ENCODE measurements around the gene HAPSTR1.

DNA sequence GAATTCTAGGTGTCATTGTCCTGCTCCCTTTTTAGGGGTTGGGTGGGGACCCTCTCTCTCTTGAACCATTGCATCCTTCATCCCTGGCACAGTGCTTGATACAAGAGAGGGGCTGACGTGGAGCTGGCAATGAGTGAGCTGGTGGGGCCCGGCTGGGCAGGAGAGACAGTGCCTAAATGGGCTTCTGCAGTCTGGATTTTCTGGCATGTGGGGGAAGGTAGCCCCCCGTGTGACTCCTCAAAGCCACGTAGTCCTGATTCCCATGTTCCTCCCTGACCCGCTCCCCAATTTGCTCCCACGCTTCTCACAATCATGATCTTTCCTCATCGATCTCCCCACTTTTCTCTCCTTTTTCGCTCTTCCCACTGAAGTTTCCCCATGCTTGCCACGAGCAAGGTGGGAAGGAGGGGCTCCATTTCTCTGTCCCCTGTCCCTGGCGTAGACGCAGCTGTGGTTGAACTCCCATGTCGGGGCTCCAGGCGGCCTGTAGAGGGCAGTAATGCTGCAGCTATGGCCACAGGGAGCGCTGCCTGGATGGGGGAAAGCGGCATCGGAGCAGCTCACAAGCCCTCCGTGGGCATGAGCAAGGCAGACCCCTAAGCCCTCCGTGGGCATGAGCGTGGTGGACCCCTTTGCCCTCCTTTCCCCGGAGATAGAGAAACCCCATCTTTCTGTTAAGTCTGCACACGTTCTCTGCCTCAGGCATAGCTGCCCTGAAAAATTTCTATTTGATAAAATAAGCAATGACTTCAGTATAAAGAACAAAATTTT, 47.5 kb downstream of the HAPSTR1 start:
- no peak for TF ChIP-seq EZH2 (IDR thresholded peaks at IDR 0.05; ENCODE audit: borderline replicate concordance, low read depth, low read length, severe bottlenecking)
- TF ChIP-seq, protein P1, sequence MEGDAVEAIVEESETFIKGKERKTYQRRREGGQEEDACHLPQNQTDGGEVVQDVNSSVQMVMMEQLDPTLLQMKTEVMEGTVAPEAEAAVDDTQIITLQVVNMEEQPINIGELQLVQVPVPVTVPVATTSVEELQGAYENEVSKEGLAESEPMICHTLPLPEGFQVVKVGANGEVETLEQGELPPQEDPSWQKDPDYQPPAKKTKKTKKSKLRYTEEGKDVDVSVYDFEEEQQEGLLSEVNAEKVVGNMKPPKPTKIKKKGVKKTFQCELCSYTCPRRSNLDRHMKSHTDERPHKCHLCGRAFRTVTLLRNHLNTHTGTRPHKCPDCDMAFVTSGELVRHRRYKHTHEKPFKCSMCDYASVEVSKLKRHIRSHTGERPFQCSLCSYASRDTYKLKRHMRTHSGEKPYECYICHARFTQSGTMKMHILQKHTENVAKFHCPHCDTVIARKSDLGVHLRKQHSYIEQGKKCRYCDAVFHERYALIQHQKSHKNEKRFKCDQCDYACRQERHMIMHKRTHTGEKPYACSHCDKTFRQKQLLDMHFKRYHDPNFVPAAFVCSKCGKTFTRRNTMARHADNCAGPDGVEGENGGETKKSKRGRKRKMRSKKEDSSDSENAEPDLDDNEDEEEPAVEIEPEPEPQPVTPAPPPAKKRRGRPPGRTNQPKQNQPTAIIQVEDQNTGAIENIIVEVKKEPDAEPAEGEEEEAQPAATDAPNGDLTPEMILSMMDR (IDR thresholded peaks at IDR 0.05; ENCODE audit: borderline replicate concordance, extremely low read depth, low read length, poor library complexity, severe bottlenecking) = peak; percentile 92
